GM19463 (cell line): ENCODE data around the gene OR2V2.

Source experiments
- ATAC-seq: cut with Tn5 transposase; IDR thresholded peaks from one replicate; pipeline ENCODE4 v1.9.1; 2021; ENCODE audit warnings: mild to moderate bottlenecking, moderate library complexity; ENCODE audit not compliant: unreplicated experiment

OR2V2 gene

DNA sequence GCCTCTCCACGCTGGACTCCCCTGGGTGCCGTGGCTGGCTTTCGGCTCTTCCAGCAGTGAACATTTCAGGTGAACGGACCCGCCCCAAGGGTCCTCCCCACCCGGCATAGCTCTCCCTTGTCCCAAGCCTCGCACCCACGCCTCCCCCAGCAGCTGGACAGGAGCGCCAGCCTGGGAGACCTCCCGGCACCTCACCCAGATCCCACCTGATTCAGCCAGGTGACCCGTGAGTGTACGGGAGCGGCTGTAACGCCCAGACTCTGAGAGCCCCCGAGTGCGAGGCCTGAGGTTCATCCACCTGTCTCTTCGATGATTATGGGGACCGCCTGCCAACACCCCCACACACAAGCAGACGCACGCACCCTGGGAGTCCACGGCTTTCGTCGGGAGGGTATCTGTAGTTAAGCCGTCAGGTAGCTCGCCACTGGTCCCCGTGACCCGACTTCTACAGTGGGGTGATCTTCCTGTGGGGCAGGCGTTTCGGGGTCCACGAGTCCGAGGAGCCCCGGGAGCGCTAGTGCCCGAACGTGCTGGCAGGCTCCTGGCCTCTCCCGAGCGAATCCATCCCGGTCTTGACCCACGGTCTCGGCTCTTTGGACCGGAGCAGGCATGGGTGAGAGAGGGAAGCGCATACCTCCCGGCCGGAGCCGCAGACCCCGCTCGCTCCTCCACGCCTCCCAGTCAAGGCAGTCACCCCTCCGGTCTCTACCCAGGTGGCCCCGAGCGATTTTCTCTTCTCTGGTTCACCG, 42.8 kb downstream of the OR2V2 start:
- no peak for ATAC-seq

DNA sequence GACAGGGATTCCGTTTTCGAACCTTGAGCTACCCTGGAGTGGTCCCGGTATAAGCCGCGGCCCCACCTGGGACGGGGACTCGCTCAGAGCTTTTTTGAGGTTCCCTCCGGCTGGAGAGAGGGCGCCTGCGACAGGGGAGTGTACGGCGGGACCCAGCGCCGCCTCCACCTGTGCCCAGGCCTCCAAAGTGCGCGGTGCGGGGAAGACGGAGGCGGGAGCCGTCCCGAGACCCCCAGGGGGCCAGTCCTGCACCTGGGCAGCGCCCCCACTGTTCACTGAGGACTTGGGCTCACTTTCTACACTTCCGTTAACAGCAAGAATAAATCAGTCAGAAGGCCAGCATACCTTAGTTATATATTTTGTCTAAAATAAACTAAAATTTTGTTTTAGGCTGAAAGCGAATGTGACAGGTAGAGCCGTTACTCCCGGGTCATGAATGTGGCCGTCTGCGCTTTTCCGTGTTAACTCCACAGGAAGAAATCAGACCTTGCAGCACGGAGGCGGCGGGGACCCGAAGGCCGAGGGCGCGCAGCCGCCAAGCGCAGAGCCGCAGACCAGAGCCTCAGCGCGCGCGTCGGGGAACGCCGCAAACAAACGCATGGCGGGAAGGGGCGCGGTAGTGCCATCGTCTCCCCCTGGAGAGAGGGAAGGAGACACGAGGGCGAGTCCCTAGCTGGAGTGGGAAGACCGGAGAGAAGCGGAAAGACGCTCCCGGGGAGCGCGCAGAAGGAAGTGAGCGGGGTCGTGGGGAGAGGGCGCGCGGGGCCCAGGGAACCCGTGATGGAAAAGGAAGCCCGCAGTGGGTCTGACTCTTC, 43.5 kb downstream of the OR2V2 start:
- peak; percentile 5 for ATAC-seq

DNA sequence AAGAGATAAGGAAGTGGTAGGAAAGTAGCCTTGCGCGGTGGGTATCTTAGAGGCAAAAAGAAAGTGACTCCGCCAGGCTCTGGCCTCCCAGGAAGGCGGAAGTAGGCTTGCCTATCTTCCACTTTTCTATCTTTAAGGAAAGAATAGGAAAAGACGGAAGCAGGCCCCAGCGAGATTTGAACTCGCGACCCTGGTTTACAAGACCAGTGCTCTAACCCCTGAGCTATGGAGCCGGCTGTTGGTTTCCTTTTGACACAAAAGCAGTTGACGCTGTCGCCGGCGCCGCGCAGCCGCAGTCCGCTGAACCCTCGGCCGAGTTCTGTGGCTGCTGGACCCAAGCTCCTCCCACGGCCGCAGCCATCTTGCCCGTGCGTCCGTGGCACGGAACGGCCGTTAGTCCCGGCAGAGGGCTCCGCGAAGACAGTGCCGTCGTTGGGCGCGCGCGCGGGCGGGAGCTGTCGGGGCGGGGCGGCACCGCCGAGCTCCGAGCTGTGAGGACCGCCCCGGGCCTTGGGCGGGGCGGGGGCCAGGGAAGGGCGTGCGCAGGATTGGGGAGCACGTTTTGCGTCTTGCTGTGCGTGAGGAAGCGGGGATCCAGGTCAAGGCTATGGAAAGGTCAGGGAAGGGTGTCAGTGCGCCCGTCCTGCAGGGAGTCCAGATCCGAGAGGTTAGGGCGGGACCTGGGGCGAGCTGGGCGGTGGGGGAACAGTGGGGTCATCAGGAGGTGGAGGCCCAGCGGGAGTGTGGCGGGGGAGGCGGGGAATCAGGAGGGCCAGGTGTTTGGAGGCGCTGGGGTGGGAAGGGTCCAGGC, 44.3 kb downstream of the OR2V2 start:
- ATAC-seq = peak; percentile 66

DNA sequence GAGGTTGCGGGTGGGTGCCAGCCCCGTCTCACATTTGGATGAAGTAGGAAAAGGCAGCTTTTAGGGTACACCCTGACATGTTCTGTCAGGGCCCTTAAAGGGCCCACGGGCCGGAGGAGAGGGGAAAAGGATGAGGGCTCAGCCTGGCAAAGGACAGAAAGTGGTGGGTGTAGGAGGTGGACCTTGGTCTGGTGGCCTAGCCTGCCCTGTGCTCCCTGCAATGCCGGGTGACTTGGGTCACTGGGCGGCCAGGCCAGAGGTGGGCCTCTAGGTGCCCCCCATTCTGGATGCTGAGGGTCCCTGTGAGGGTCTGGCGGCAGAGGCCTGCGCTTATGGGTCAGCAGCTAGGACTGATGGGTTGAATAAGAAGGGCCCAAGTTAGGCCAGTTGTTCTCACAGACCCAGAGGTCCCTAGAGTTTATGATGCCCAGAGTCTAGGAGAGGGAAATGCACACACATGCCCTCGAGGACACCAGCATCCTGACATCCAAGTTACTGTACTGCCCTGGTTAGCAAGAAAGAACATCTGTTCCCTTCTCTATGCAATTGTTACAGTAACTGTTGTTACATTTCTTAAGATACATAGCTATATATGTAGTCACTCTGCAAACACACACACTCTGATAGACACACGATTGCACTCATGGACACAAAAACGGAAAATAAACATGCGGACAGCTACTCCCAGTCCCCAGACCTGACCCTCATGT, 45.1 kb downstream of the OR2V2 start:
- no peak for ATAC-seq

DNA sequence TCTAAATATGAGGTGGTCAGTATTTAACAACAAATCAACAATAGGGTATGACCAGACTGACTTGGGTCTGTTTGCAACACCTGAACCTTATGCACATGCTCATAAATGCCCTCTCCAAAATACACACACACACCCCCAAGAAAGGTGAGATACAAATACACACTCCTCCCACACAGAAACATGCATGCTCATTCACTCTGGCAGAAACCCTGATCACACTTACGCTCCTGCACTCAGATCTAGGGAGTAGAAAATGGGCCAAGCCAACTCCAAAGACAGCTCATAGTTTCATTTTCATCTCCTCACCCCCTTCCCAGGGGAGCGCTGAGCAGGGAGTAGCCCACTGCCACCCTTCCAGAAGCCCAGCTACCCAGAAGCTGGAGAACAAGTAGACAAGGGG, 46.3 kb downstream of the OR2V2 start:
- ATAC-seq = no peak

DNA sequence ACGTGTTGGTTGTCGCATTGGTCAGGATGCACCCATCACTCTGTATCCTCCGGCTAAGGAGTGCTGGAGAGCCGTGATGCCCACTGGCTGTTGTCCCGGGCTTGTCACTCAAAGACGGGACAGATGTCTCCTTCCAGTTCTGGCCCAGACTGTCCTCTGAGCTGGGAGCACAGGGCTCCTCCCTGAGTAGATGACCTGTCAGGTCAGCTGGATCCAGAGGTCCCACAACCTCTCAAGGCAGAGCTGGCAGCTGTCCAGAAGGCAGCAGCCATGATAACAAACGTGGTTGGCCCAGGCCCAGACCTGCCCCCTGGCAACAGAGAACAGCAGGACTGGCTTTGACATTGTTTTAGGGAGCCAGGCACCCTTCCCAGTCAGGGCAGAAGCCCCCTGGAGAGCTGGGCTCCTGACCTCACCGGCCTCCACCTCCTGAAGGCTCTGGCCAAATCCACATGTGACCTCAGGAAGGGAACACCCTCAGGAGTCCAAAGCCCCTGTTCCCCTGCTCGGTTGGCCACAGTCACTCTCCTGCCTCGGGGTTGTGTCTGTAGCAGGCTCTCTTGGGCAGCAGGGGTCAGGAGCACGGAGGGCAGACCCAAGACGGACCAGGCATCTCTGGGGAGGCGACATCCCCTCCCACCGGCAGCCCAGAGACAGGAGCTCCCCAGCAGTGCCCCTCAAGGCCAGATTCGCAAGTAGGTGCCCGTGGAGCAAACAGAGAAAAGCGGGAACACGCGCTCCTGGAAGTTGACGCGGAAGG, 47.3 kb downstream of the OR2V2 start:
- ATAC-seq = no peak

DNA sequence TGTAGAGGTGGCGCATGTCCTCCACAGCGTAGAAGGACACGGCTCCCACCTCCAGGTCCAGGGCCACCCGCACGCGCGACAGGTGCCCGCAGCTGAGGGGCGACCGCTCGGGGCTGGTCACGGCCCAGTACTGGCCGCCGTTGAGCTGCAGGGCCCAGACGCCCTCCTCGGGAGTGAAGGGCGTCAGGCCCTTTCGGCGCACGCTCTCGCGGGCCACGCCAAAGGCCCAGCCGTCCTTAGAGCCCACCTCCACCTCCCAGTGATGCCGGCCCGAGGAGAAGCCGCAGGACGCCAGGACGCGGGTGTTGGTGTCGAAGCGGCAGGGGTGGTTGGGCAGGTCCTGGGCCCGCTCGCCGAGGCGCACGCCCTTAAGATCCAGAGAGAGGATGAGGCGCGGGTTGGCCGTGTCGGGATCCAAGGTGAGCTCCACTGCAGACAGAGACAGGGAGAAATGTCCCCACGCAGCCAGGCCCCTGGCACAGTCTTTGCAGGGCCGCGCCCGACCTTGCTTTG, 47.9 kb downstream of the OR2V2 start:
- no peak for ATAC-seq

DNA sequence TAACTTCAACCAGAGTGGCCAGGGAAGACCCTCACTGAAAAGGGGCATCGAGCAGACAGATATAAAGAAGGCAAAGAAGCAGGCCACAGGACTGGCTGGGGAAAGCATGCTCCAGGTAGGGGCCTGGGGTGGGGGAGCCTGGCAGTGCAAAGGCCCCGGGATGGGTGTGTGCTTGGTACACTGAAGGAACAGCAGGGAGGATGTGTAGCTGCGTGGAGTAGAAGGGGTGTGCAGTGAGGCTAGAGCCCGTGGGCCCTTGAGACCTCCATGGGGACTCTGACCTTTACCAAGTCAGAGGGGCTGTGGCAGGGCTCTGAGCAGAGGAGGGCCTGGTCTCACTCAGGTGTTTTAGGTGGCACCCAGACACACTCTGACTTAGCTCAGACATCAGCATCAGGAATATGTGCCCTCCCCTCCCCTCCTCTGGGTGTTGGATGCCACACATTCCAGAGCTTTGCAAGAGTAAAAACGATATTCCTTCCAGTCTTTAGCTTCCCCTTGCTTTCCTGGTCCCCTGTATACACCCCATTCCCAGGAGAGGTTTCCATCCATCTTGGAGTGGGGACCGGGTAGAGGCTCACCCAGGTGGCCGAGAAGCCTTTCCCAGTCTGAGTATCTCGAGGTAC, 50.1 kb downstream of the OR2V2 start:
- no peak for ATAC-seq

DNA sequence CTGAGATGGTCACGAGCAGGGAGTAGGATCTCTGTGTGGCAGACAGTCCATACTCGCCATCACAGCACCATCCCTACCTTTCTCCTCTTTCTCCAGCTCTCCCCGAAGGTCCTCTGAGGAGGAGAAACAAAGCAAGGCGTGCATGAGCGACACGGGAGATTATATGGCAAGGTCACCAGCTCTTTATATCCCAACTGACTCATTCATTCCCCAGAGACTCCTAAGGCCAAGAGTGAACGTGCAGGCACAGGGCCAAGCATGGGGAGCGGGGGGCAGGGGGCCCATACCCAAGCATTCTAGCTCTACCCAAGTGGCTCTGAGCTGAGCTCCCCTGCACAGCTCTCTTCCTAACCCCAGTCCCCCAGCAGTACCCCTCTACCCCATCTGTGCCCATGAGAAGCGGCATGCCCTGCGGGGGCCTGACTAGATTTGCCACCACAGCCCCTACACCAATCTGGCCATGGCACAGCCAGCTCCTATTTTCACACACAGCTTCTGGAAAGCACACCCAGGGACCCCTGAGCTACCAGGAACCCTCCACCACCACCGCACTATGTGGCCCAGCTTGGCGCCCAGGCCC, 50.8 kb downstream of the OR2V2 start:
- no peak for ATAC-seq

DNA sequence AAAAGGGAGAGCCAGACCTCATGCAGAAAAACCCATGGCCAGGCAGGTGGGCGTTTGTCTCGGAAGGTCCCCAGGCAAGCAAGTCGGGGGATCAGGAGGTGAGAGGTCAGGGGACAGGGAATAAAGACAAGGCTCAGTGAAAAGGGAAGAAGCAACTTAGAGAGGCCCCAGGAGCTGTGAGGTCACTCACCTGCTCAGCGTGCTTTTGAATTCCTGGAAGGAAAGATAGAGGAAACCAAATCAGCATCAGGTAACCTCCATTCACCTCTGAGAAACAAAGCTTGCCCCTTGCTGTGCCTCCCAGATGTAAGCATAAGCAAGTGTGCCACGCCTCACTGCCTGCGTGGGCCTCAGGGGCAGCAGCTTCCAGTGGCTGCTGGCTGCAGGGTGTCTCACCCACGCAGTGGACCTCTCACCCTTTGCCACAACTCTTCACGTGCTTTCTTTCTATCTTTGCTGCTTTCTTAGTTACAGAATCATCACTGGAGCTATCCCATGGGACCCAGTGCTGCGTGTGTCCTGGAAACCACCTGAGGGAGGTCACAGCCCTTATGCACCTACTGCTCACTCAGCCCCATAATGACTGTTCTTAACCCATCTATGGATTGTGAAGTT, 51.6 kb downstream of the OR2V2 start:
- peak; percentile 76 for ATAC-seq

DNA sequence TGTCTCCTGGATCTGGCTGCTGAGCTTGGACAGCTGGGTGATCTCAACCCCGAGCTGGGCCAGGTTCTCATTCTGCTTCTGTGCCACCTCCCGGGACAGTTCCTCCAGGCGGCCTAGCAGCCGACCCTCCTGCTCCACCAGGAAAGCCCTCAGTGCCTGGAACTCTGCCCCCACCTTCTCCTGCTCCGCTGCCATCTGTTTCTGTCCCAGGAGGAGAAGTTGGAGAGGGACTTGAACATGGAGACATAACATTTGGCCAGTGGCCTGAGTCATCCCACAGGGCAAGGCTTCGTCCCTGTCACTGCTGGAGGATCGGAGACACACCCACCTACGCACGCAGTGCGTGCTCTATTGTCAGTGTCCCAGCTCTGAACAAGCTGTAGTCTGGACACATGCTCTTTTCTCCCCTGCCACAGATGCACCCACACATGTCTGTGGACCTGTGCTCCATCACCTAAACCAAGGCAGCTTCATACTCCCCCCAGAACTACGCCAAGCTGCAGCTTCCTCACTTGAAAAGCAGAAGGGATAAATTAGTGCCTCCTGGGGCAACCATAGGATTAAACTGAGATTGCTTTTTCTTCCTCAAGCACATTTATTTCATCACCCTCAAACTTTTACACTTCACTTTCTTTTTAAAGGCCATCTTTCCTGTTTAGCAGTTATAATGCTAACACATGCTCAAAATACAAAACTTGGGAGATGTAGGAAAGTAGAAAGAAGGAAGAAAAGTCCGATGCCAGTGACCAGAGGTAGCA, 52.7 kb downstream of the OR2V2 start:
- ATAC-seq = no peak

DNA sequence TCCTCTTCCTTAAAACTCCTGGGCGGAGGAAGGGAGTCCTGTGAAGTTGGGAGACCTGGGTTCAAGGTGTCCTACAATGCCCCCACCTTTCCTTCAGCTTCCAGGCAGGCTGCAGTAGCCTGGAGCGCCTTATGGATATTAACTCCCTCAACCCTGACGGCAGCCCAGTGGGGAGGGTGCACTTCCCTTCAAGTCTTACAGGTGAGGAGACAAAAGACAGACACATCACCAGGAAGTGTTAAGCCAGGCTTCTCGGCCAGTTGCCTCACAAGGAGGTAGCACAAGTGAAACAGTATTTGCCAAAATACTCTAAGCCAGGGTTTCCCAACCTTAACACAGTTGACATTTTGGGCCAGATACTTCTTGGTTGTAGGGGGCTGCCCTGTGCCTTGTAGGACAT, 53.4 kb downstream of the OR2V2 start:
- no peak for ATAC-seq

DNA sequence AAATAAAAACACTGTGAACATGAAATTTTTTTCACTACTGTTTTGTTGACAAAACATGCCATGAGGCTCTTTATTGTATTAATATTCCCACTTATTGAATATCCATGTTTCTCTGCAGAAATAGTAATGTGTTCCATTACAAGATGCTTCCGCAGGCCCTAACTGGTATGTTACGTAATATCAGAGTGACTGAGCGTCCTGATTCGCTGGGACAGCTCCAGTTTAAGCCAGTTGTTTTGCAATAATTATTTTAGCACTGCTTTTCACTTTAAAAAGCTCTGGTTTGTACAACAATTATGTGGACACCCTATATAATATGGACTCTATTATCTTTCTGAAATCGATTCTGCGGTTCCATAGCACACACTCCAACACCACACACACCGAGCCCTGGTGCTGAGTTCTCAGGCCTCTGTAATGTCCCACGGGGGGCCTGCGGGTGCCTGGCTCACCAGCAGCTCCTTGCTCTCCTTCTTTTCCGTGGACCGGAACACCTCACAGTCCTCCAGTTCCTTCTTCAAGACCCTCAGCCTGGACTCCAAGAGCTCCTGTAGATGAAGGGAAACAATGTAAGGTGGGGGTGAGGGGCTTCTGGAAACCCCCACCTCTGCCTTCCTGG, 55.8 kb downstream of the OR2V2 start:
- no peak for ATAC-seq

DNA sequence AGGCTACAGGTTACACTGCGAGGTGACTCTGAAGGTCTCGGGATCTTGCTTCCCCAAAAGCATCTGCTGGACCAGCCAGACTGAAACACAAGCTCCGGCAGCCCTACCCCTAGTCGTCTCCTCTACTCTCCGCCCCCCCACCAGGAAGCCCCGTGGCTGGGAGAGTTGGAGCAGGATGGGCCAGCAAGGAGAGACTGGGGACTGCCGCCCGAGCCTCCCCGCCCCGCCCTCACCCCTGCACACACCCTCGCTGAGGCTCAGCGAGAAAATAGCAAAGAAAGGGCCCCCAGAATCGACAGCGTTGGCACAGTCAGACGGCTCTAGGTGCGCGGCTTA, 56.4 kb downstream of the OR2V2 start:
- ATAC-seq = no peak

DNA sequence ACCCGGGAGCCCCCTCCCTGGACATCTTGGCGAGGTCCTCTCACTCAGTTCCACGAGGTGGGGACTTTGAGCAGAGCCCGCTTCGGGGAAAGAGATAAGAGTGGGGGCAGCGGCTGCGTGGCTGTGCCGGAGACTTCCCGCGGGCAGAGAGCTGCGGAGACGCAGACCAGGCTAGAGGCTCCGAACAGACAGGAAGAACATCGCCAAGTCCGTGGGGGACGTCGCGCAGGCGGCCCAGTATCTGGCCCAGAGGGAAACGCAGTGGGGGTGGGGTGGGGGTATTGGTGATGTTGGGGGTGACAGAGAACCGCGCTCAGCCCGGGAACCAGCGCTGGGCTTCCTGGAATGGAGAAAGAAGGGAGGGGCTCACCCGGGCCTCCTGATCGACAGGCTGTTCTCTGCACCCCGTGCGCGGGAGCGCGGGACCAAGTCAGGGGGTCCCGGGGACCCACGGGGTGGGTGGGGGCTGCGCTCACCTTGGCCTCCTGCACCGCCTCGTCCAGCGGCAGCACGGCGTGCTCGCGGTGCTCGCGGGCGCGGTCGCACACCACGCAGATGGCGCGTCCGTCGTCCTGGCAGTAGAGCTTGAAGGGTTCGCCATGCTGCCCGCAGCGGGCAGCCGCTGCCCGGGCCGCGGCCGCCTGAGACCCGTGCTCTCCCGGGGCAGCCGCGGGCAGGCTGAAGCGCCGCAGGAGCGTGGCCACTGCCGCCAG, 56.9 kb downstream of the OR2V2 start:
- ATAC-seq = no peak

DNA sequence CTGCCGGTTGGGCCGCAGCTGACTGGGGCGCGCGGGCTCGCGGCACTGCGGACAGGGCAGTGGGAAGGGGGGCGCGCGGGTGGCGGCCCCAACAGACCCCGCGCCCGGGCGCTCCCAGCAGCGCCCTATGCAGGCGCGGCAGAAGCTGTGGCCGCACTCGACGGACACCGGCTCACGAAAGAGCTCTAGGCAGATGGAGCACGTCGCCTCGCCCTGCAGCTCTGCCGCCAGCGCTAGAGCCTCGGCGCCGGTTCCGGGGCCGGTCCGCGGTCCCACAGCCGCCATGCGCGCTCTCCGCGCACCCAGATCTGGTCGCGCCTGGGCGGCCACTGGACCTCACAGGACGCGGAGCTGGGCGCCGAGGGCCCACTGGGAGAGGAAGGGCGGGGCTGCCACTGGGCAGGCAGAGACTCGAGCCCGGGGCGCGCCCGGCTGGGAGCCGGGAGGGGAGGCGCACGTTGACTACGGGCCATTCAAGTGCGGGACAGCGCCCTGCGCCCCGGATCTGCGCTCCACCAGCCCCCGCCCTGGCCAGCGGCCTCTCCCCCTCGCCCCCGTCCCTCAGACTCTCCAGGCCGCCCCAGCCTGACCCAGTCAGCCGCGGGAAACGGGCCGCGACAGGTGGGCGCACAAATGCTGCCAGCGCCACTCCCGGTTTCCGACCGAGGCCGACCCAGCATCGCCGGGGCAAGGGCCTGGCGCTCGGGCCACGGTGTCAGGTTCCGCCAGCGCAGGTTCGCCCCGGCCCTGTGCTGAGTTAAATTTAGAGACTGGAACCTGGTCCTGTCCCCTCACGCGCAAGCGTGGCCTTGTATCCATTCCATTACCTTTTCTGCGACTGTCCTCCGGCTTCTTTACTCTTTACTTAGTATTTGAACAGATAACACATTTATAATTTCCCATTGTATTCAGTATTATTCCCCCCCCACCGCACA, 57.7 kb downstream of the OR2V2 start, which contains the start of gene TRIM7:
Gene TRIM7, minus strand, starts transcription at position 371 of the 935 bp plus-strand sequence. Its CDS starts 86 bp downstream, at position 285.
- ATAC-seq = no peak
